ENCODE results near the gene TRIM29. TPM values are rescaled to one million over a fixed set of nuclear protein-coding genes. Genes with fewer than 3 reads are reported as not detected.

The TRIM29 gene
- total and polyA plus RNA-seq, 2 donors (not counting 1 experiment from before 2014, with no cell fraction given): not detected

- Histone ChIP-seq H3K4me1 (ENCODE audit: control insufficient read depth, extremely low read depth, insufficient read depth, low read length) (no peaks in the 10 kb centered on the region), H3K9me3 (ENCODE audit: control insufficient read depth, insufficient read depth, low read depth, low read length) (no peaks in the 10 kb centered on the region), H3K27me3 (ENCODE audit: control insufficient read depth, insufficient read depth, low read length) (peaks cover 18% of the 10 kb centered on the region), H3K9ac (ENCODE audit: insufficient read depth, low read length) (no peak overlapping the region), H2AFZ (ENCODE audit: low read length) (no peak overlapping the region), H3K4me3 (replicated peaks in 1 of 4; ENCODE audit: control extremely low read depth in 1 of 4, insufficient read depth in 1 of 4, low read depth in 3 of 4, low read length in 4 of 4) (no peak overlapping the region), H3K27ac (ENCODE audit: insufficient read depth, low read length) (no peak overlapping the region), H3K79me2 (ENCODE audit: control insufficient read depth, insufficient read depth, low read length) (no peaks in the 10 kb centered on the region), H3K36me3 (ENCODE audit: control insufficient read depth, insufficient read depth, low read length) (no peaks in the 10 kb centered on the region), H3K4me2 (ENCODE audit: extremely low read depth, insufficient read depth, low read length) (no peak overlapping the region), H4K20me1 (ENCODE audit: control insufficient read depth, extremely low read depth, insufficient read depth, low read length) (no peaks in the 10 kb centered on the region)
- TF ChIP-seq EZH2 (IDR thresholded peaks at IDR 0.05; ENCODE audit: low read length, missing control alignments) (no peak), CTCF (conservative IDR thresholded peaks at IDR 0.05 in 1 of 2, IDR thresholded peaks at IDR 0.05 in 1 of 2; ENCODE audit: low read depth in 1 of 2, low read length in 2 of 2) (no peak)
- no peak for DNase-seq (ENCODE audit: low read depth in 2 of 2)
Observed at GRCh38 chr11:120104041-120104565, 33.8 kb downstream of the TRIM29 start.

- H3K36me3 ChIP-seq (ENCODE audit: control insufficient read depth, insufficient read depth, low read length): no peaks in the 10 kb centered on the region
- no peak for TF ChIP-seq EZH2 (IDR thresholded peaks at IDR 0.05; ENCODE audit: low read length, missing control alignments)
- TF ChIP-seq CTCF (conservative IDR thresholded peaks at IDR 0.05 in 1 of 2, IDR thresholded peaks at IDR 0.05 in 1 of 2; ENCODE audit: low read depth in 1 of 2, low read length in 2 of 2): no peak
- H3K79me2 ChIP-seq (ENCODE audit: control insufficient read depth, insufficient read depth, low read length): no peaks in the 10 kb centered on the region
- H4K20me1 ChIP-seq (ENCODE audit: control insufficient read depth, extremely low read depth, insufficient read depth, low read length): no peaks in the 10 kb centered on the region
- no peak overlapping the region for H3K4me2 ChIP-seq (ENCODE audit: extremely low read depth, insufficient read depth, low read length)
- H3K4me1 ChIP-seq (ENCODE audit: control insufficient read depth, extremely low read depth, insufficient read depth, low read length): no peaks in the 10 kb centered on the region
- H3K27ac ChIP-seq (ENCODE audit: insufficient read depth, low read length): no peak overlapping the region
- H3K9me3 ChIP-seq (ENCODE audit: control insufficient read depth, insufficient read depth, low read depth, low read length): no peaks in the 10 kb centered on the region
- H3K9ac ChIP-seq (ENCODE audit: insufficient read depth, low read length): no peak overlapping the region
- peaks cover 18% of the 10 kb centered on the region for H3K27me3 ChIP-seq (ENCODE audit: control insufficient read depth, insufficient read depth, low read length)
- no peak overlapping the region for H2AFZ ChIP-seq (ENCODE audit: low read length)
- H3K4me3 ChIP-seq (replicated peaks in 1 of 4; ENCODE audit: control extremely low read depth in 1 of 4, insufficient read depth in 1 of 4, low read depth in 3 of 4, low read length in 4 of 4): no peak overlapping the region
- DNase-seq (ENCODE audit: low read depth in 2 of 2): no peak
Observed at GRCh38 chr11:120102864-120103122, 35.1 kb downstream of the TRIM29 start.

GRCh38 chr11:120102050-120102863 is 35.7 kb downstream of the TRIM29 start:
- Histone ChIP-seq H3K4me1 (ENCODE audit: control insufficient read depth, extremely low read depth, insufficient read depth, low read length) (no peaks in the 10 kb centered on the region), H3K36me3 (ENCODE audit: control insufficient read depth, insufficient read depth, low read length) (no peaks in the 10 kb centered on the region), H4K20me1 (ENCODE audit: control insufficient read depth, extremely low read depth, insufficient read depth, low read length) (no peaks in the 10 kb centered on the region), H2AFZ (ENCODE audit: low read length) (no peak overlapping the region), H3K27ac (ENCODE audit: insufficient read depth, low read length) (no peak overlapping the region), H3K27me3 (ENCODE audit: control insufficient read depth, insufficient read depth, low read length) (peaks cover 17% of the 10 kb centered on the region), H3K79me2 (ENCODE audit: control insufficient read depth, insufficient read depth, low read length) (no peaks in the 10 kb centered on the region), H3K9ac (ENCODE audit: insufficient read depth, low read length) (no peak overlapping the region), H3K4me2 (ENCODE audit: extremely low read depth, insufficient read depth, low read length) (no peak overlapping the region), H3K4me3 (replicated peaks in 1 of 4; ENCODE audit: control extremely low read depth in 1 of 4, insufficient read depth in 1 of 4, low read depth in 3 of 4, low read length in 4 of 4) (no peak overlapping the region), H3K9me3 (ENCODE audit: control insufficient read depth, insufficient read depth, low read depth, low read length) (no peaks in the 10 kb centered on the region)
- TF ChIP-seq CTCF (conservative IDR thresholded peaks at IDR 0.05 in 1 of 2, IDR thresholded peaks at IDR 0.05 in 1 of 2; ENCODE audit: low read depth in 1 of 2, low read length in 2 of 2) (no peak), EZH2 (IDR thresholded peaks at IDR 0.05; ENCODE audit: low read length, missing control alignments) (no peak)
- DNase-seq (ENCODE audit: low read depth in 2 of 2): no peak
